ENCODE data around the gene NSMF. TPM values are rescaled to one million over a fixed set of nuclear protein-coding genes. Genes with fewer than 3 reads are reported as not detected.
A peak's percentile ranks its signal among the peaks of the same experiment; 100 is the strongest.

The NSMF gene
- total RNA-seq, 1 donor from 2014 or later, result 20.7 TPM

DNA sequence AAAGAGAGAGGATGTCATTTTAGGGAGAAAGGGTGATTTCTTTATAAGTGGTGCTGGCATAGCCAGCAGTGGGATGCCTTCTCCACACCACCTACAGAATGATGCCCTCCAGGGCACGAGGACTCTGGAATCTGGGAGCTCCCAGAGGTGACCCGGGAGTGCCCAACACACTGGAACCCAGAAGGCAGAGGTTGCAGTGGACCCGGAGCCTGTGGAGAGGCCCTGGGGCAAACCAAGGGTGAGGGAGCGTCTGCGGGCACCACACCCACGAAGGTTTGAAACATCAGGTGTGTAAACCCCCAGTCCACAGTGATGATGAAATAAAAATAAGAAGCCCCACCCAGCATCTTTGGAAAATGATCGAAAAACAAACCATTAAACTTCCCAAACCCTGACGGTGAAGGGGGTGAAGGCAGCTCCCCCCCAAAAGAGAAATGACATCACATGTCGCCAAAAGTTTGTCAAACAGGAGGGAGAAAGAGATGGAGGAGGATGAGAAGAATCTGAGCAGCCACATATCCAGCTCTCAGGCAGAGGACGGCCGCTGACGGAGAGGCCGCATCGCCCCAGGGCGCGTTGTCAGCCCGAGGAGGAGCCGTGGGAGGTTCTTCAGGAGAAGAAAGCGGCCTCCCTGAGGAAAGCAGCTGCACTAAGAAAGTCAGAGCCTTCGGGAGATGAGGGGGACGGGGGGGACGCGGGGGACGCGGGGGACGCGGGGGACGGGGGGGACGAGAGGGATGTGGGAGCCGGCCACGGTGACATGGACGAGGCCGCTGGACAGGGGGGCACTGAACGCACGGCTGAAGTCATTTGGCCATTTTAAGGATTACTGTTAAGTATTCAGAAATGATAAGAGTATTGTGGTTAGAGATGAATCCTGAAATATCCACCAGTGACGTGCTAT is 43.1 kb upstream of the NSMF start:
- no peaks in the 10 kb centered on the region for H3K27me3 ChIP-seq (ENCODE audit: low read depth)
- TF ChIP-seq, protein P1, sequence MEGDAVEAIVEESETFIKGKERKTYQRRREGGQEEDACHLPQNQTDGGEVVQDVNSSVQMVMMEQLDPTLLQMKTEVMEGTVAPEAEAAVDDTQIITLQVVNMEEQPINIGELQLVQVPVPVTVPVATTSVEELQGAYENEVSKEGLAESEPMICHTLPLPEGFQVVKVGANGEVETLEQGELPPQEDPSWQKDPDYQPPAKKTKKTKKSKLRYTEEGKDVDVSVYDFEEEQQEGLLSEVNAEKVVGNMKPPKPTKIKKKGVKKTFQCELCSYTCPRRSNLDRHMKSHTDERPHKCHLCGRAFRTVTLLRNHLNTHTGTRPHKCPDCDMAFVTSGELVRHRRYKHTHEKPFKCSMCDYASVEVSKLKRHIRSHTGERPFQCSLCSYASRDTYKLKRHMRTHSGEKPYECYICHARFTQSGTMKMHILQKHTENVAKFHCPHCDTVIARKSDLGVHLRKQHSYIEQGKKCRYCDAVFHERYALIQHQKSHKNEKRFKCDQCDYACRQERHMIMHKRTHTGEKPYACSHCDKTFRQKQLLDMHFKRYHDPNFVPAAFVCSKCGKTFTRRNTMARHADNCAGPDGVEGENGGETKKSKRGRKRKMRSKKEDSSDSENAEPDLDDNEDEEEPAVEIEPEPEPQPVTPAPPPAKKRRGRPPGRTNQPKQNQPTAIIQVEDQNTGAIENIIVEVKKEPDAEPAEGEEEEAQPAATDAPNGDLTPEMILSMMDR (IDR thresholded peaks at IDR 0.05), result no peak
- H3K36me3 ChIP-seq, result no peaks in the 10 kb centered on the region
- no peak overlapping the region for H3K27ac ChIP-seq
- no peaks in the 10 kb centered on the region for H3K4me1 ChIP-seq
- no peak overlapping the region for H3K4me3 ChIP-seq
- H3K9me3 ChIP-seq, result no peaks in the 10 kb centered on the region
- DNase-seq (no peak), ATAC-seq (no peak)
- intact Hi-C loops (cut with DNase I), result no loop called here

GRCh38 chr9:137501457-137501856 is 42.3 kb upstream of the NSMF start:
- no peak for DNase-seq
- Histone ChIP-seq H3K9me3 (no peaks in the 10 kb centered on the region), H3K27ac (no peak overlapping the region), H3K27me3 (ENCODE audit: low read depth) (no peaks in the 10 kb centered on the region), H3K4me3 (no peak overlapping the region), H3K36me3 (no peaks in the 10 kb centered on the region), H3K4me1 (no peaks in the 10 kb centered on the region)
- TF ChIP-seq, protein P1 (IDR thresholded peaks at IDR 0.05), result no peak
- no peak for ATAC-seq
- intact Hi-C loops (cut with DNase I), result no loop called here

DNA sequence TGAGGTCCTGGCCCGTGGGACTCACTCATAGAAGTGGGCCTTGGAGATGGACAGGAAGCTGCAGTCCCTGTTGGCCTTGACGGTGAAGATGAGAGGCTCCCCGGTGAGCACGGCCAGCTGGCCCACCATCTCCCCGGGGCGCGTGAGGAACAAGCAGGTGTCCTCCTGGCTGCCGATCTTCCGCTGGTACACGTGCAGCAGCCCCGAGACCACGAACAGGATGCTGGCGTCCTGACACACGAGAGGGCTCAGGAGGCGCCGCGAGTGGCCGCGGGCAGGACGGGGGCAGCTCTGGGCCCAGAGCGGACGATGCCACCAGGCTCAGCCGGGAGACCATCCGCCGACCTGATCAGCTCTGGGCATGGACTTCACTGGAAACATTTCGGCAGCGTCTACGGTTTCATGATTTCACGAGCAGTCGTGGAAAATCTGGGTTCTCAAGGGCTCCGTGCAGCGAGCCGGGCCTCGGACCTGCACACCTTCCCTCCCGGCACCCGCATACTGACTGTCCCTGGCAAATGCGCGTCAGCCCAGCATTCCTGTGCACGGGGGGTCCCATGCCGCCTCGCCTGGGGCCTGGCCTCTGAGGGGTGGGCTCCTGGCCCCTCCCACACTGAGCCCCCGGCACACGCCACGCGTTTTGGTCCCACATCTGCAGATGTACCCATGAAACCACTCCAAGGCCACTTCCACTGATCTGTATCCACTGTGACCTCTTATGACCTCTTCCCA is 41.7 kb upstream of the NSMF start:
- TF ChIP-seq, protein P1 (IDR thresholded peaks at IDR 0.05), result no peak
- no peaks in the 10 kb centered on the region for H3K4me1 ChIP-seq
- ATAC-seq, result no peak
- intact Hi-C loops (cut with DNase I), result no loop called here
- no peaks in the 10 kb centered on the region for H3K36me3 ChIP-seq
- H3K4me3 ChIP-seq, result no peak overlapping the region
- no peaks in the 10 kb centered on the region for H3K9me3 ChIP-seq
- DNase-seq, result no peak
- no peak overlapping the region for H3K27ac ChIP-seq
- H3K27me3 ChIP-seq (ENCODE audit: low read depth), result no peaks in the 10 kb centered on the region

DNA sequence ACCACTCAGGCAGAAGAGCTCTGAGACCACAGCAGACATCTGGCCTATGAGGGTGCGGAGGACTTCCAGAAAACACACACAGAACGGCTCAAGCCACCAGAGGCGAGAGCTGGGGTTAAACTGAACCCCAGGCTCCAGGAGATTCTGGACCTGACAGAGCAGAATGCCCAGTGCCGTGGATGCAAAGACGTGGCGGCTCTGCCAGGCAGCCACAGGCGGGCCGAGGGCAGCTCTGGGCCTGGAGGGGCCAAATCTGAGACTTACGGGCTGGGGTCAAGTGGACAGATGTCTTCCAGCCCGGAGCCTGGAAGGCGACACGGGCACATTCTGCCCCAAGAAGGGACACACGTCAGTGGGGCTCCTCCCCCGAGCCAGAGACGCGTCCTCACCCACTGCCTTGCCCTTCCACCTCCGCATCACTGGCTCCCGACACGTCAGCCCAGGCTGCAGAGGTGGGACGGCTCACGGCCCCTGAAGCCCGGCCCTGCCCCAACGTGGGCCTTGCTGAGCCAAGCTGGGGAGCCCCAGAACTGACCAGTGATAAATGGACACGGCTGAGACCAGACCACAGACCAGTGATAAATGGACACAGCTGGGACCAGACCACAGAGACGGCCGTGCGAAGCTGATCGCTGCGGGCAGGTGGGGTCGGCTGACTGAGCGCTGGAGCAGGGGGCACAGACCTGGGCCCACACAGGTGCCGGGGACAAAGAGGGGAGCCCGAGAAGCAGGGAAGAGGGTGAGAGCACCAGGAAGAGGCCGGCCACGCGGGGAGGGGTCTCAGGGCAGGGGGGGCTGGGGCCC is 40.9 kb upstream of the NSMF start:
- no peak for DNase-seq
- Histone ChIP-seq H3K4me3 (no peak overlapping the region), H3K9me3 (no peaks in the 10 kb centered on the region), H3K27ac (no peak overlapping the region), H3K4me1 (no peaks in the 10 kb centered on the region), H3K27me3 (ENCODE audit: low read depth) (no peaks in the 10 kb centered on the region), H3K36me3 (no peaks in the 10 kb centered on the region)
- intact Hi-C loops (cut with DNase I), result no loop called here
- TF ChIP-seq, protein P1 (IDR thresholded peaks at IDR 0.05), result no peak
- ATAC-seq, result peak in 1 of 2 donors; percentile 18

GRCh38 chr9:137499416-137499815 is 40.3 kb upstream of the NSMF start:
- TF ChIP-seq, protein P1 (IDR thresholded peaks at IDR 0.05), result no peak
- Histone ChIP-seq H3K4me3 (no peak overlapping the region), H3K27me3 (ENCODE audit: low read depth) (no peaks in the 10 kb centered on the region), H3K4me1 (no peaks in the 10 kb centered on the region), H3K36me3 (no peaks in the 10 kb centered on the region), H3K27ac (no peak overlapping the region), H3K9me3 (no peaks in the 10 kb centered on the region)
- no peak for DNase-seq
- intact Hi-C loops (cut with DNase I), result no loop called here
- no peak for ATAC-seq
